ENCODE results near the gene BCL7B. TPM values are rescaled to one million over a fixed set of nuclear protein-coding genes. Genes with fewer than 3 reads are reported as not detected.

Gene BCL7B
- 10 to 100 TPM; 38.8 to 86.2 (median 64.3) TPM for polyA plus RNA-seq
- long read RNA-seq, donor 1, partial matches to known transcripts = 14 of 27 reads
- long read RNA-seq, donor 1, other reads (novel, unspliced or antisense) = 0 of 27 reads
- long read RNA-seq, donor 2, partial matches to known transcripts = 0 of 9 reads
- long read RNA-seq, donor 2, other reads (novel, unspliced or antisense) = 0 of 9 reads
- long read RNA-seq, donor 3, transcript BCL7B-201 (6 exons, 1,975 nt) = major isoform, 7 of 21 reads
- long read RNA-seq, donor 3, partial matches to known transcripts = 7 of 21 reads
- long read RNA-seq, donor 3, other reads (novel, unspliced or antisense) = 0 of 21 reads
- long read RNA-seq, donor 4 = 0 reads
- long read RNA-seq, donor 5, partial matches to known transcripts = 0 of 2 reads
- long read RNA-seq, donor 5, other reads (novel, unspliced or antisense) = 0 of 2 reads
- long read RNA-seq, donor 6, partial matches to known transcripts = 6 of 14 reads
- long read RNA-seq, donor 6, other reads (novel, unspliced or antisense) = 0 of 14 reads
- long read RNA-seq, donor 7, transcript BCL7B-201 (6 exons, 1,975 nt) = major isoform, 13 of 23 reads
- long read RNA-seq, donor 7, partial matches to known transcripts = 6 of 23 reads
- long read RNA-seq, donor 7, other reads (novel, unspliced or antisense) = 0 of 23 reads
- long read RNA-seq, donor 8 = 0 reads
- long read RNA-seq, donor 9, partial matches to known transcripts = 0 of 3 reads
- long read RNA-seq, donor 9, other reads (novel, unspliced or antisense) = 0 of 3 reads
- long read RNA-seq, donor 10, transcript BCL7B-201 (6 exons, 1,975 nt) = major isoform, 9 of 37 reads
- long read RNA-seq, donor 10, partial matches to known transcripts = 22 of 37 reads
- long read RNA-seq, donor 10, other reads (novel, unspliced or antisense) = 0 of 37 reads

- peaks cover 0 to 27% (median 4%) of the 10 kb centered on the region in 3 donors for H3K36me3 ChIP-seq (ENCODE audit: control insufficient read depth in 3 of 3, insufficient read depth in 2 of 3, low read depth in 1 of 3, low read length in 3 of 3)
- H3K27ac ChIP-seq (ENCODE audit: low read depth in 1 of 3, low read length in 2 of 3) = peak within 1 kb of the TSS; percentile 98 to 100 (median 99)
- peak; percentile 90 to 93 for DNase-seq
- 3 to 4% (median 4%) methylated on average over 47 to 83 of the region's 83 CpGs for WGBS, 3 donors
- no peaks in the 10 kb centered on the region for H3K9me3 ChIP-seq (ENCODE audit: control insufficient read depth in 2 of 2, insufficient read depth in 1 of 2, low read depth in 1 of 2, low read length in 1 of 2)
- FAIRE-seq = no peak
- peaks cover 0 to 25% (median 7%) of the 10 kb centered on the region in 3 donors for H3K4me1 ChIP-seq (ENCODE audit: control insufficient read depth in 3 of 3, insufficient read depth in 2 of 3, low read depth in 1 of 3, low read length in 2 of 3)
- no peaks in the 10 kb centered on the region for H3K27me3 ChIP-seq (ENCODE audit: control insufficient read depth in 3 of 3, insufficient read depth in 3 of 3, low read length in 3 of 3)
- peak within 1 kb of the TSS; percentile 74 to 87 (median 82) for H3K4me3 ChIP-seq (ENCODE audit: low read depth in 1 of 3, low read length in 3 of 3)
These were observed at the start of gene BCL7B for GRCh38 chr7:73557397-73558257. Gene BCL7B (minus strand): TSS chr7:73557690. CDS start chr7:73557578, 112 bp downstream.

DNA sequence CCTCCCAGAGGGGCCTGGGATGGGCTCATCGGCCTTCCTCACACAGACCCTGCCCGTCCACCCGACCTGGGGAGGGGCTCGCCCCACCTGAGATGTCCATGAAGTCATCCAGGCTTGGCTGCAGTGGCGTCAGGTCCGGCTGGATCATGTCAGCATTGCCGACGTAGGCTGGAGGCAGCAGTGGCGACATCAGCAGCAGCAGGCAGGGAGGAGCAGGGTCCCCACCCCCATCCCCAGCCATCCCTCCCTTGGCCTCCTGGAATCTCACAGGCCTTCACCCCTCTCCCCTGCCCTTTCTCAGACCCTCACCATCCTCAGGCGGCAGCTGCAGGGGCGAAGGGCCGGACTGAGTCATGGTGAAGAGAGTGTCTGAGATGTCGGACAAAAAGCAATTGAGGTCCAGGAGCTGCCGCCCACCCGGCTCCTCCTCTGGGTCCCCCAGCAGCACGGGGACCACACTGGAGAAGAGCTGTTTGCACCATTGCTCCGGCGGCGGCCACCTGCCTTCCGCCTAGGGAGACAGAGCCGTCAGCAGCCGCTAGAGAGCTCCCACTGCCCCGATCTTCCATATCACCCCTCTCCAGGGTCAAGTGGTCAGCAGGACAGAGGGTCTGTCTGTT is 48.2 kb upstream of the BCL7B start:
- no peak for FAIRE-seq
- 74 to 86% (median 86%) methylated on average over 23 of the region's 23 CpGs for WGBS, 3 donors
- no peaks in the 10 kb centered on the region for H3K4me1 ChIP-seq (ENCODE audit: control insufficient read depth in 3 of 3, insufficient read depth in 2 of 3, low read depth in 1 of 3, low read length in 2 of 3)
- no peaks in the 10 kb centered on the region for H3K9me3 ChIP-seq (ENCODE audit: control insufficient read depth in 2 of 2, insufficient read depth in 1 of 2, low read depth in 1 of 2, low read length in 1 of 2)
- H3K36me3 ChIP-seq (ENCODE audit: control insufficient read depth in 3 of 3, insufficient read depth in 2 of 3, low read depth in 1 of 3, low read length in 3 of 3) = peaks cover 0 to 54% (median 2%) of the 10 kb centered on the region in 3 donors
- no peak overlapping the region for H3K27ac ChIP-seq (ENCODE audit: low read depth in 1 of 3, low read length in 2 of 3)
- no peak for DNase-seq
- H3K27me3 ChIP-seq (ENCODE audit: control insufficient read depth in 3 of 3, insufficient read depth in 3 of 3, low read length in 3 of 3) = peaks cover 0 to 2% (median 0%) of the 10 kb centered on the region in 3 donors
- H3K4me3 ChIP-seq (ENCODE audit: low read depth in 1 of 3, low read length in 3 of 3) = no peak overlapping the region

GRCh38 chr7:73602721-73603651 is 45.5 kb upstream of the BCL7B start:
- H3K27me3 ChIP-seq (ENCODE audit: control insufficient read depth in 3 of 3, insufficient read depth in 3 of 3, low read length in 3 of 3) = peaks cover 0 to 2% (median 0%) of the 10 kb centered on the region in 3 donors

DNA sequence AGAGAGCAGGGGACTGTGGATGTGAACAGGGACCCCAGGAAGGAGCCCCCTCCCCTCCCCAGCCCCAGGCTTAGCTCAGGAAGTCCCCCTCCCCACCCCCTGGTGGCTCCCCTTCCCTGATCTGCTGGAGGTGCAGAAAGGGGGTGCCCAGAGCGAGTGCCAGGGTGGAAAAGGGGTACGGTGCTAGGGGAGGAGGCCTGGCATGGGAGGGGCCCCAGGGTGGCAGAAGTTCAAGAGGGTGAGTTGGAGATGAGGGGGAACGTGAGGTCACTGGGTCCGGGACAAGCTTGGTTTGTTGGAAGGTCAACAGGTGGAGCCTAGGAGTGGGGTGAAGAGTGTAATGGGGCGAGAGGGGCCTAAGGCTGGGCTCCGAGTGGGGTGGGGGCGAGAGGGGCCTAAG is 42.4 kb upstream of the BCL7B start:
- WGBS, 3 donors = 34 to 61% (median 38%) methylated on average over 5 to 7 of the region's 7 CpGs
- no peak overlapping the region for H3K4me3 ChIP-seq (ENCODE audit: low read depth in 1 of 3, low read length in 3 of 3)
- DNase-seq = no peak
- H3K27ac ChIP-seq (ENCODE audit: low read depth in 1 of 3, low read length in 2 of 3) = no peak overlapping the region
- no peaks in the 10 kb centered on the region for H3K4me1 ChIP-seq (ENCODE audit: control insufficient read depth in 3 of 3, insufficient read depth in 2 of 3, low read depth in 1 of 3, low read length in 2 of 3)
- H3K27me3 ChIP-seq (ENCODE audit: control insufficient read depth in 3 of 3, insufficient read depth in 3 of 3, low read length in 3 of 3) = peaks cover 0 to 2% (median 0%) of the 10 kb centered on the region in 3 donors
- peaks cover 0 to 33% (median 1%) of the 10 kb centered on the region in 3 donors for H3K36me3 ChIP-seq (ENCODE audit: control insufficient read depth in 3 of 3, insufficient read depth in 2 of 3, low read depth in 1 of 3, low read length in 3 of 3)
- no peak for FAIRE-seq
- no peaks in the 10 kb centered on the region for H3K9me3 ChIP-seq (ENCODE audit: control insufficient read depth in 2 of 2, insufficient read depth in 1 of 2, low read depth in 1 of 2, low read length in 1 of 2)

More at GRCh38 chr7:73602721-73603651, 45.5 kb upstream of the BCL7B start:
- Histone ChIP-seq H3K27ac (ENCODE audit: low read depth in 1 of 3, low read length in 2 of 3) (no peak overlapping the region), H3K4me1 (ENCODE audit: control insufficient read depth in 3 of 3, insufficient read depth in 2 of 3, low read depth in 1 of 3, low read length in 2 of 3) (no peaks in the 10 kb centered on the region), H3K4me3 (ENCODE audit: low read depth in 1 of 3, low read length in 3 of 3) (no peak overlapping the region), H3K9me3 (ENCODE audit: control insufficient read depth in 2 of 2, insufficient read depth in 1 of 2, low read depth in 1 of 2, low read length in 1 of 2) (no peaks in the 10 kb centered on the region), H3K36me3 (ENCODE audit: control insufficient read depth in 3 of 3, insufficient read depth in 2 of 3, low read depth in 1 of 3, low read length in 3 of 3) (peaks cover 0 to 34% (median 2%) of the 10 kb centered on the region in 3 donors)
- FAIRE-seq = no peak
- WGBS, 3 donors = 45 to 65% (median 47%) methylated on average over 20 to 22 of the region's 22 CpGs
- no peak for DNase-seq

- Histone ChIP-seq H3K4me3 (ENCODE audit: low read depth in 1 of 3, low read length in 3 of 3) (no peak overlapping the region), H3K4me1 (ENCODE audit: control insufficient read depth in 3 of 3, insufficient read depth in 2 of 3, low read depth in 1 of 3, low read length in 2 of 3) (no peaks in the 10 kb centered on the region), H3K36me3 (ENCODE audit: control insufficient read depth in 3 of 3, insufficient read depth in 2 of 3, low read depth in 1 of 3, low read length in 3 of 3) (peaks cover 0 to 31% (median 1%) of the 10 kb centered on the region in 3 donors), H3K9me3 (ENCODE audit: control insufficient read depth in 2 of 2, insufficient read depth in 1 of 2, low read depth in 1 of 2, low read length in 1 of 2) (no peaks in the 10 kb centered on the region), H3K27me3 (ENCODE audit: control insufficient read depth in 3 of 3, insufficient read depth in 3 of 3, low read length in 3 of 3) (peaks cover 0 to 2% (median 0%) of the 10 kb centered on the region in 3 donors), H3K27ac (ENCODE audit: low read depth in 1 of 3, low read length in 2 of 3) (no peak overlapping the region)
- WGBS, 3 donors = 70 to 81% (median 75%) methylated on average over 13 of the region's 13 CpGs
- DNase-seq = no peak
- FAIRE-seq = no peak
These were observed 41.8 kb upstream of the BCL7B start for GRCh38 chr7:73599151-73599882.

DNA sequence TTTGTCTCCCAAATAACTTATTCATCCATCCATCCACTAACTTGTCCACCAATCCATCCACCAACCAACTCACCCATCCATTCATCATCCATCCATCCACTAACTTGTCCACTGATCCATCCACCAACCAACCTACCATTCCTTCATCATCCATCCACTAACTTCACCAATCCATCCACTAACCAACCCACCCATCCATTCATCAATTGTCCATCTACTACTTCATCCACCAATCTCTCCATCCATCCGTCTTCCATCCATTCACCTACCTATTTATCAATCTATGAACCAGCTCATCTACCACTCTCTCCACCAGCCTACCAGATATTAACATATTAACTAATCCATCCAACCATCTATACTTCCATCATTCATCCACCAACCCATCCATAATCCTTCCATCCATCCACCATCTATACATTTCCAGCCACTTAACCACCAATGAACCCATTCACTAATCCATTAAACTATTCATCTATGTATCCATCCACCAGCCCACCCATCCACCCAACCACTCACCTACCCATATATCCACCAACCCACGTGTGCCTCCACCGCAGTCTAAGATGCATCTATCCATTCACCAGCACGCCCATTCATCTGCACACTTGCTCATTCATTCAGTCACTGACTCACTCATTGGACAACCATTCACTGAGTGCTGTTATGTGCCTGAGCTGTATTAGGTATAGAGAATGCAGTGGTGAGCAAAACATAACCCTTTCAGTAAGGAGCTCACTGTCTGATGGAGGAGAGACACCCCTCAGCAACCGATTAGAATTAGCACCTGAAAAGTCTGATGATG is 40.7 kb upstream of the BCL7B start:
- Histone ChIP-seq H3K27ac (ENCODE audit: low read depth in 1 of 3, low read length in 2 of 3) (no peak overlapping the region), H3K36me3 (ENCODE audit: control insufficient read depth in 3 of 3, insufficient read depth in 2 of 3, low read depth in 1 of 3, low read length in 3 of 3) (peaks cover 0 to 42% (median 1%) of the 10 kb centered on the region in 3 donors), H3K4me3 (ENCODE audit: low read depth in 1 of 3, low read length in 3 of 3) (no peak overlapping the region), H3K9me3 (ENCODE audit: control insufficient read depth in 2 of 2, insufficient read depth in 1 of 2, low read depth in 1 of 2, low read length in 1 of 2) (no peaks in the 10 kb centered on the region), H3K4me1 (ENCODE audit: control insufficient read depth in 3 of 3, insufficient read depth in 2 of 3, low read depth in 1 of 3, low read length in 2 of 3) (no peaks in the 10 kb centered on the region), H3K27me3 (ENCODE audit: control insufficient read depth in 3 of 3, insufficient read depth in 3 of 3, low read length in 3 of 3) (no peaks in the 10 kb centered on the region)
- no peak for DNase-seq
- 84 to 89% (median 87%) methylated on average over 5 of the region's 5 CpGs for WGBS, 3 donors
- FAIRE-seq = no peak

All from small intestine (tissue), 16 donors.